GM23248 (cell line): ENCODE results near the gene IQGAP2.

Experiments used
- EZH2 ChIP-seq: fragments of 200-600 bp; sonication (generic); IDR thresholded peaks from 2 replicates; pipeline ENCODE4 v1.6.1; 2018; ENCODE audit warnings: antibody characterized with exemption, mild to moderate bottlenecking; ENCODE audit not compliant: insufficient read depth, poor library complexity, severe bottlenecking
- EZH2phosphoT487 ChIP-seq: fragments of 200-600 bp; sonication (generic); IDR thresholded peaks from 2 replicates; pipeline ENCODE4 v1.6.1; 2018; ENCODE audit warnings: antibody characterized with exemption, moderate library complexity, mild to moderate bottlenecking, low read depth; ENCODE audit not compliant: insufficient read depth

DNA sequence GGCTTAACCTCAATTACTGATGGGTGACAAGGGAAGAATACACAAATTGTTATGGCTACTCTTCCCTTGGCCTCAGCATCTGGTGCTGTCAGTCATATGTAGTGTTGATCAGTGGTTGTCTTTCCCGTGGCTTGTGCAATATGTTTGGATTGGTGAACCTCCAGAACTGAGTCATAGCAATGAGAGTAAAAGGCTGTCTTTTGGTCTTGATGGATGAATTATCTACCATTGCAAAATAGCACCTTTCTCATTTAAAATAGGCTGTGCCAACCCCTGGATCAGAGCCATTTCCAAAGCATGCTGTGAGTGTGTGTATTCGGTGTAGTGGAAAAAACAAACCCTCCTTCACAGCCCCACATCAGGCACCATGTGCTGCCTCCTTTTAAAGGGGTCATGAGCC, 298.2 kb downstream of the IQGAP2 start:
- TF ChIP-seq EZH2 (no peak), EZH2phosphoT487 (no peak)
